Right atrium auricular region (tissue), 2 donors: ENCODE measurements around the gene OXSM. TPM values are rescaled to one million over a fixed set of nuclear protein-coding genes. Genes with fewer than 3 reads are reported as not detected.

Experiments used
- DNase-seq: peaks from one replicate; pipeline ENCODE4 v3.0.0-alpha.2; 2019; ENCODE audit warnings: low spot score
- H3K27ac ChIP-seq, 2 donors: fragments of 200-600 bp; sonication (generic); 1 replicate in 1 of 2; 2 replicates in 1 of 2; pipeline ENCODE4 v1.5.1; 2016 to 2019
- H3K27me3 ChIP-seq, 2 donors: fragments of 200-600 bp; sonication (generic); one replicate each; pipeline versions ENCODE4 v1.5.1 to v1.6.0; 2017 to 2019
- H3K36me3 ChIP-seq: fragments of 200-600 bp; sonication (generic); one replicate; pipeline ENCODE4 v1.5.1; 2016
- H3K4me1 ChIP-seq, 2 donors: fragments of 200-600 bp; sonication (generic); one replicate each; pipeline versions ENCODE4 v1.5.1 to v1.6.0; 2017 to 2019
- H3K4me3 ChIP-seq, 2 donors: fragments of 200-600 bp; sonication (generic); 1 replicate in 1 of 2; 2 replicates in 1 of 2; pipeline ENCODE4 v1.5.1; 2017 to 2019; ENCODE audit warnings: mild to moderate bottlenecking in 1 of 2, moderate library complexity in 1 of 2
- H3K9me3 ChIP-seq, 2 donors: fragments of 200-600 bp; sonication (generic); one replicate each; pipeline ENCODE4 v1.5.1; 2019
- total RNA-seq, 2 donors: library from RNA; depleted of rRNA; stranded (reverse); fragments of >200 nt; gene quantifications; one replicate each; pipeline ENCODE4 v1.1.0, GENCODE V29; 2016
- TF ChIP-seq, protein P1 (sequence below), 2 donors: fragments of 200-600 bp; sonication (generic); IDR thresholded peaks; one replicate each; pipeline ENCODE4 v1.5.1; 2019; ENCODE audit warnings: antibody characterized with exemption in 2 of 2

OXSM gene
- total RNA-seq, 2 donors from 2014 or later: 12.9 to 17.2 TPM

DNA sequence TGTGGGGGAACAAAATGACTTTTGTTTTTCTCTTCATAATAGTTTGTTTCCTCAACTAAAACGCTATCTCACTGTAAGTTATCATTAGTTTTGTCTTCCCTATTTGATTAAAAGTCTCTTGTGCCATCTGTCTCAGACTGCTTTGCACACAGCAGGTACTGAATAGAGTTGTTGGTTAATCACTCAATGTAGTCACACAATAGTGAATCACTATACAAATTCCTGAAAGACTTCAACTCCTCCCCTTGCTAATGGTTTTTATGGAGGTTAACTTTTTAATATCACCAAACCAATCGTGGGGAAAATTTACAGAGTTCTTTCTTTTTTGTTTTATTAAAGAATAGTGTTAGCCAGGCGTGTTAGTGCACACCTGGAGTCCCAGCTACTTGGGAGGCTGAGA, 4.1 kb upstream of the OXSM start:
- Histone ChIP-seq H3K36me3 (no peaks in the 10 kb centered on the region), H3K4me3 (no peak overlapping the region)

DNA sequence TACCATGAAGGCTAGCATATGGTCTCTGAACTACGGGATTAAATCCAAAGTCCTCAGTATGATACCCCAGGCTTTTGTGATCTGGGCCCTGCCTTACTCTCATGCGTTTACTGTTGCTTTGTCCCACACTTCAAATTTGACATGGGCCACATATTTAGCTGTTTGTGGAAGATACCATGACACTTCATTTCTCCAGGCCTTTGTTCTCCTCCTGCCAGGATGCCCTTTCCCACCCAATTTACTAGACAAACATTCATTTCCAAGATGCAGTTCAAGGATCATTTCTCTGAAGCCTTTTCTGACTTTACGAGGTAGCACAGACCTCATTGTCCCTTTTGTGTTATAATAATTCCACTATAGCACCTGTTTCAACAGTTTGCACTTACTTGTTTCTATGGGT, 2.2 kb upstream of the OXSM start:
- Histone ChIP-seq H3K36me3 (no peaks in the 10 kb centered on the region), H3K4me3 (no peak overlapping the region), H3K4me1 (peaks cover 0 to 24% of the 10 kb centered on the region in 2 donors), H3K9me3 (no peaks in the 10 kb centered on the region), H3K27ac (peak overlapping the region in 1 of 2 donors; percentile 85), H3K27me3 (no peaks in the 10 kb centered on the region)
- TF ChIP-seq, protein P1, sequence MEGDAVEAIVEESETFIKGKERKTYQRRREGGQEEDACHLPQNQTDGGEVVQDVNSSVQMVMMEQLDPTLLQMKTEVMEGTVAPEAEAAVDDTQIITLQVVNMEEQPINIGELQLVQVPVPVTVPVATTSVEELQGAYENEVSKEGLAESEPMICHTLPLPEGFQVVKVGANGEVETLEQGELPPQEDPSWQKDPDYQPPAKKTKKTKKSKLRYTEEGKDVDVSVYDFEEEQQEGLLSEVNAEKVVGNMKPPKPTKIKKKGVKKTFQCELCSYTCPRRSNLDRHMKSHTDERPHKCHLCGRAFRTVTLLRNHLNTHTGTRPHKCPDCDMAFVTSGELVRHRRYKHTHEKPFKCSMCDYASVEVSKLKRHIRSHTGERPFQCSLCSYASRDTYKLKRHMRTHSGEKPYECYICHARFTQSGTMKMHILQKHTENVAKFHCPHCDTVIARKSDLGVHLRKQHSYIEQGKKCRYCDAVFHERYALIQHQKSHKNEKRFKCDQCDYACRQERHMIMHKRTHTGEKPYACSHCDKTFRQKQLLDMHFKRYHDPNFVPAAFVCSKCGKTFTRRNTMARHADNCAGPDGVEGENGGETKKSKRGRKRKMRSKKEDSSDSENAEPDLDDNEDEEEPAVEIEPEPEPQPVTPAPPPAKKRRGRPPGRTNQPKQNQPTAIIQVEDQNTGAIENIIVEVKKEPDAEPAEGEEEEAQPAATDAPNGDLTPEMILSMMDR (IDR thresholded peaks at IDR 0.05): no peak
- DNase-seq: no peak

More for the DNA sequence above, 4.1 kb upstream of the OXSM start:
- TF ChIP-seq, protein P1 (IDR thresholded peaks at IDR 0.05): no peak
- peaks cover 0 to 26% of the 10 kb centered on the region in 2 donors for H3K4me1 ChIP-seq
- H3K27ac ChIP-seq: no peak overlapping the region
- H3K27me3 ChIP-seq: no peaks in the 10 kb centered on the region
- H3K9me3 ChIP-seq: no peaks in the 10 kb centered on the region
- no peak for DNase-seq

DNA sequence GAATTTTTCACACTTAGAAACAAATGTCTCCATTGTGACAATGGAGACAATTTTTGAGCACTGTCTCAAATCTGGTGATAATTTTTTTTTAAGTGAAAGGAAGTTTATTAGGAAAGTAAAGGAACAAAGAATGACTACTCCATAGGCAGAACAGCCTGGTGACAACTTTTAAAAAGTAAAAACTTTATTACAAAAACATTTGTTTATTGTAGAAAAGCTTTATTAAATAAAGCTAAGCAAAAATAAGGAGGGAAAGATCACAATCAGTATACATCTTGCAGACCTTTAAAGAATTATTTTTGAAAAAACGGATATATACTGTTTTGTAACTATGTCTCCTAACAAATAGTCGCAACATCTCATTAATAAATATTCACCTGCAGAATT, 688 bp upstream of the OXSM start:
- TF ChIP-seq, protein P1 (IDR thresholded peaks at IDR 0.05): no peak
- H3K27ac ChIP-seq: peak overlapping the region; percentile 85 to 91
- peak overlapping the region; percentile 64 for H3K4me3 ChIP-seq
- peaks cover 0 to 24% of the 10 kb centered on the region in 2 donors for H3K4me1 ChIP-seq
- no peaks in the 10 kb centered on the region for H3K27me3 ChIP-seq
- no peak for DNase-seq
- H3K9me3 ChIP-seq: no peaks in the 10 kb centered on the region
- peaks cover 2% of the 10 kb centered on the region for H3K36me3 ChIP-seq

DNA sequence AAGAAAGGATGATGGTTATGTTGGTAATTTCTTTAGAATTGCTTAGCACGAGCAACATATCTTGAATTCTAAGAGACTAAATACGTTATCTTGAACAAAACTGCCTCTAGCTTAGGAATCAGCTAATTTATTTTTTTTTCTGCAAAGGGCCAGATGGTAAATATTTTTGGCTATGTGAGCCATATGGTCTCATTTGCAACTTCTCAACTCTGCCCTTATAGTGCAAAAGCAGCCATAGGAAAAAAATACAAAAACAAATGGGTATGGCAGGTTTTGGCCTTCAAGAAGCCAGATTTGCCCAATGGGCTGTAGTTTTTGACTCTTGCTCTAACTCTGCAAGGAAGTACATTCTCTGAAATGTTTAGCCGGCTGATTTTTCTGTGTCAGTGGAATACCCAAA, 11.9 kb downstream of the OXSM start:
- Histone ChIP-seq H3K9me3 (no peaks in the 10 kb centered on the region), H3K36me3 (no peaks in the 10 kb centered on the region), H3K27ac (no peak overlapping the region), H3K27me3 (no peaks in the 10 kb centered on the region), H3K4me3 (no peak overlapping the region), H3K4me1 (no peaks in the 10 kb centered on the region)
- DNase-seq: no peak
- TF ChIP-seq, protein P1 (IDR thresholded peaks at IDR 0.05): no peak

DNA sequence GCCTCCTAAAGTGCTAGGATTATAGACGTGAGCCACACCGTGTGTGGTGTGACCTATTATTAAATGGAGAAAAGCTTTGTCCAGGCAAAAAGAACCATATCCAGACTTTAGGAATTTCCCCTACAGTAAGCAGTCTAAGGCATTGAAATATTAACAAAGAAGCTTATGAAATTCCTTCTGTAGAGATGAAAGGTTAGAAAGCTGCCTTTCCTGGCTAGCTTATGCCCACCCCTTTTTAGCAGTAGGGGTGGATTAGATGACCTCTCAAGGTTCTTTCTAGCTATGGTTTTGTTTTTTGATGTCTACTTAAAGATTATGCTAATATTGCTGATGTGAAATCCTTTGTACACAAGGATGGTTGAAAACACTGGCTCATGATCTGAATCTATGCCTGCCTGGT, 13.9 kb downstream of the OXSM start:
- TF ChIP-seq, protein P1 (IDR thresholded peaks at IDR 0.05): no peak
- Histone ChIP-seq H3K27ac (no peak overlapping the region), H3K27me3 (no peaks in the 10 kb centered on the region), H3K4me1 (no peaks in the 10 kb centered on the region), H3K4me3 (no peak overlapping the region), H3K36me3 (no peaks in the 10 kb centered on the region), H3K9me3 (no peaks in the 10 kb centered on the region)
- no peak for DNase-seq

DNA sequence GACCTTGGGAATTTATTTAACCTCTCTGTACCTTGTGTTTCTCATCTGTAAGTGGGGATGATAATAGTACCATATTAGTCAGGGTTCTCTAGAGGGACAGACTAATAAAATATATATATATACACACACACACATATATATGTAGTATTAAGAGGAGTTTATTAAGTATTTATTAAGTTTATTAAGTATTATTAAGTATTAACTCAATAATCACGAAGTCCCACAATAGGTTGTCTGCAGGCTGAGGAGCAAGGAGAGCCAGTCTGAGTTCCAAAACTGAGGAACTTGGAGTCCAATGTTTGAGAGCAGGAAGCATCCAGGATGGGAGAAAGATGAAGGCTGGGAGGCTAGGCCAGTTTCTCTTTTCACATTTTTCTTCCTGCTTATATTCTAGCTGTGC, 14.8 kb downstream of the OXSM start:
- no peaks in the 10 kb centered on the region for H3K4me1 ChIP-seq
- H3K4me3 ChIP-seq: no peak overlapping the region
- H3K27ac ChIP-seq: no peak overlapping the region
- no peaks in the 10 kb centered on the region for H3K9me3 ChIP-seq
- H3K27me3 ChIP-seq: no peaks in the 10 kb centered on the region
- TF ChIP-seq, protein P1 (IDR thresholded peaks at IDR 0.05): no peak
- H3K36me3 ChIP-seq: no peaks in the 10 kb centered on the region
- no peak for DNase-seq
